ENCODE measurements around the gene PLPPR1. TPM values are rescaled to one million over a fixed set of nuclear protein-coding genes. Genes with fewer than 3 reads are reported as not detected.

PLPPR1 gene
- polyA plus RNA-seq, 3 donors, result not detected

DNA sequence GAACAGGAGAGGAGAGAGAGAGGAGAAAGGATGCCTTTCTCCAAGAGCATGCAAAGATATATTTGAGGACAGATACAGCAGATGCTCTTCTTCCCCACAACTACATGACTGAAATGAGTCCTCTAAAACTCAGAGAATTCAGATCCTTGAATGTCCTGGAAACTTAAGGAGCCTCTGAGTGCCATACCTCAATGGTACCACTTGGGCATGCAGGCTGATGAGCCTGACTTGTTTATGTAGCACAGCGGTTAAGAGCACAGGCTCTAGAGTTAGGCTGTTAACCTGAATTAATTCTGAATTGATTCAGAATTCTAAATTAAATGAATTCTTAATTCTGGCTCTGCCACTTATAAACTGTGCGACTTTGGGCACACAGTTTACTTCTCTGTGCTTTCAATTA lies 5.7 kb downstream of the PLPPR1 start:
- Mint-ChIP-seq H3K27ac (no peak overlapping the region), H3K27me3 (ENCODE audit: low read depth in 3 of 3) (peaks cover 18 to 20% (median 19%) of the 10 kb centered on the region in 3 donors), H3K4me1 (no peaks in the 10 kb centered on the region), H3K4me3 (no peak overlapping the region), H3K36me3 (no peaks in the 10 kb centered on the region), H3K9me3 (peaks cover 0 to 8% (median 0%) of the 10 kb centered on the region in 7 donors)
- no peaks in the 10 kb centered on the region for H3K4me1 ChIP-seq (ENCODE audit: control insufficient read depth in 1 of 2, insufficient read depth in 2 of 2, low read length in 2 of 2)
- peaks cover 18 to 20% of the 10 kb centered on the region in 2 donors for H3K27me3 ChIP-seq (ENCODE audit: control insufficient read depth in 2 of 2, insufficient read depth in 2 of 2, low read length in 2 of 2)
- intact Hi-C loops (cut with micrococcal nuclease), result no loop called here
- H3K27ac ChIP-seq (ENCODE audit: low read depth in 1 of 2, low read length in 2 of 2), result no peak overlapping the region
- no peak overlapping the region for H2AFZ ChIP-seq (ENCODE audit: insufficient read depth, low read depth, low read length, poor library complexity, severe bottlenecking)
- no CpG with 5 or more reads among the region's 2 CpGs for WGBS (ENCODE audit: insufficient coverage)
- no peak overlapping the region for H3K4me3 ChIP-seq (replicated peaks in 1 of 3; ENCODE audit: low read depth in 2 of 3, low read length in 3 of 3)
- H3K4me2 ChIP-seq (replicated peaks; ENCODE audit: extremely low read depth, low read length, poor library complexity, severe bottlenecking), result no peak overlapping the region
- DNase-seq, result no peak
- H3K9me3 ChIP-seq (replicated peaks in 1 of 2; ENCODE audit: control insufficient read depth in 1 of 2, insufficient read depth in 1 of 2, low read length in 2 of 2), result no peaks in the 10 kb centered on the region
- TF ChIP-seq, protein P1, sequence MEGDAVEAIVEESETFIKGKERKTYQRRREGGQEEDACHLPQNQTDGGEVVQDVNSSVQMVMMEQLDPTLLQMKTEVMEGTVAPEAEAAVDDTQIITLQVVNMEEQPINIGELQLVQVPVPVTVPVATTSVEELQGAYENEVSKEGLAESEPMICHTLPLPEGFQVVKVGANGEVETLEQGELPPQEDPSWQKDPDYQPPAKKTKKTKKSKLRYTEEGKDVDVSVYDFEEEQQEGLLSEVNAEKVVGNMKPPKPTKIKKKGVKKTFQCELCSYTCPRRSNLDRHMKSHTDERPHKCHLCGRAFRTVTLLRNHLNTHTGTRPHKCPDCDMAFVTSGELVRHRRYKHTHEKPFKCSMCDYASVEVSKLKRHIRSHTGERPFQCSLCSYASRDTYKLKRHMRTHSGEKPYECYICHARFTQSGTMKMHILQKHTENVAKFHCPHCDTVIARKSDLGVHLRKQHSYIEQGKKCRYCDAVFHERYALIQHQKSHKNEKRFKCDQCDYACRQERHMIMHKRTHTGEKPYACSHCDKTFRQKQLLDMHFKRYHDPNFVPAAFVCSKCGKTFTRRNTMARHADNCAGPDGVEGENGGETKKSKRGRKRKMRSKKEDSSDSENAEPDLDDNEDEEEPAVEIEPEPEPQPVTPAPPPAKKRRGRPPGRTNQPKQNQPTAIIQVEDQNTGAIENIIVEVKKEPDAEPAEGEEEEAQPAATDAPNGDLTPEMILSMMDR (IDR thresholded peaks at IDR 0.05), result no peak
- H3K9ac ChIP-seq (ENCODE audit: insufficient read depth, low read length, poor library complexity, severe bottlenecking), result no peak overlapping the region
- H3K79me2 ChIP-seq (ENCODE audit: insufficient read depth, low read length), result no peaks in the 10 kb centered on the region
- H3K36me3 ChIP-seq (replicated peaks in 1 of 2; ENCODE audit: control insufficient read depth in 1 of 2, insufficient read depth in 2 of 2, low read length in 2 of 2), result no peaks in the 10 kb centered on the region
- H4K20me1 ChIP-seq (ENCODE audit: insufficient read depth, low read length), result no peaks in the 10 kb centered on the region

DNA sequence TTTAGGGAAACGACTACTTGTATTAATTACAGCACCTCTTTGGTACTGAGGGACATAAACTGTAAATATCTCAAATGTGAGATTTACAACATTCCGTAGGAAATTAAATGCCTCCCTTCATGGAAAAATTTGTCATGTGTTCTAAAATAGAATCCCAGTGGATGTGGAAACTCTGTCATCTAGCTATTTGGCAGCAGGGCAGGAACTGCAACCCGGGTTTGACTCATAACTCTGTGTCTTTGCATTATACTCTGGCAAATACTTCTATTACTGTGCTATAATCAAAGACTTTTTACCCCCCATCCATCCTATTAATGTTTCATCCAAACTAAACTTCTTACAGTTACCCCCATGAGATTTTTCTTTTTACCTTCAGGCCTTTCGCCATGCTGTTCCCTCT lies 6.6 kb downstream of the PLPPR1 start:
- WGBS (ENCODE audit: insufficient coverage), result 67% methylated on average over 3 of the region's 4 CpGs
- intact Hi-C loops (cut with micrococcal nuclease), result no loop called here
- no peaks in the 10 kb centered on the region for H3K4me1 Mint-ChIP-seq

More for the DNA sequence above, 6.6 kb downstream of the PLPPR1 start:
- H2AFZ ChIP-seq (ENCODE audit: insufficient read depth, low read depth, low read length, poor library complexity, severe bottlenecking), result no peak overlapping the region
- no peak for DNase-seq
- no peaks in the 10 kb centered on the region for H3K79me2 ChIP-seq (ENCODE audit: insufficient read depth, low read length)
- H3K4me3 Mint-ChIP-seq, result no peak overlapping the region
- no peaks in the 10 kb centered on the region for H3K9me3 ChIP-seq (replicated peaks in 1 of 2; ENCODE audit: control insufficient read depth in 1 of 2, insufficient read depth in 1 of 2, low read length in 2 of 2)
- H3K27ac Mint-ChIP-seq, result no peak overlapping the region
- no peak overlapping the region for H3K9ac ChIP-seq (ENCODE audit: insufficient read depth, low read length, poor library complexity, severe bottlenecking)
- TF ChIP-seq, protein P1 (IDR thresholded peaks at IDR 0.05), result no peak
- H3K36me3 Mint-ChIP-seq, result no peaks in the 10 kb centered on the region
- peaks cover 10 to 11% (median 10%) of the 10 kb centered on the region in 3 donors for H3K27me3 Mint-ChIP-seq (ENCODE audit: low read depth in 3 of 3)
- no peak overlapping the region for H3K27ac ChIP-seq (ENCODE audit: low read depth in 1 of 2, low read length in 2 of 2)
- no peaks in the 10 kb centered on the region for H3K36me3 ChIP-seq (replicated peaks in 1 of 2; ENCODE audit: control insufficient read depth in 1 of 2, insufficient read depth in 2 of 2, low read length in 2 of 2)
- no peaks in the 10 kb centered on the region for H4K20me1 ChIP-seq (ENCODE audit: insufficient read depth, low read length)
- H3K4me1 ChIP-seq (ENCODE audit: control insufficient read depth in 1 of 2, insufficient read depth in 2 of 2, low read length in 2 of 2), result no peaks in the 10 kb centered on the region
- H3K4me3 ChIP-seq (replicated peaks in 1 of 3; ENCODE audit: low read depth in 2 of 3, low read length in 3 of 3), result no peak overlapping the region
- H3K4me2 ChIP-seq (replicated peaks; ENCODE audit: extremely low read depth, low read length, poor library complexity, severe bottlenecking), result no peak overlapping the region
- peaks cover 0 to 2% (median 1%) of the 10 kb centered on the region in 7 donors for H3K9me3 Mint-ChIP-seq
- H3K27me3 ChIP-seq (ENCODE audit: control insufficient read depth in 2 of 2, insufficient read depth in 2 of 2, low read length in 2 of 2), result peaks cover 10 to 11% of the 10 kb centered on the region in 2 donors

Data from CD14-positive monocyte (primary cell).